Skeletal muscle tissue (tissue), 5 donors: ENCODE results near the gene PEAK3. TPM values are rescaled to one million over a fixed set of nuclear protein-coding genes. Genes with fewer than 3 reads are reported as not detected.

Source experiments
- H3K27ac ChIP-seq: one replicate; pipeline ENCODE4 v1.7.0; 2013; ENCODE audit warnings: mild to moderate bottlenecking, low read depth, low read length, inconsistent platforms
- H3K27me3 ChIP-seq, 3 donors: one replicate each; pipeline ENCODE4 v1.7.0; 2013; ENCODE audit warnings: low read length in 3 of 3; ENCODE audit not compliant: control insufficient read depth in 3 of 3, insufficient read depth in 3 of 3
- H3K36me3 ChIP-seq, 3 donors: one replicate each; pipeline ENCODE4 v1.7.0; 2013; ENCODE audit warnings: low read length in 3 of 3; ENCODE audit not compliant: control insufficient read depth in 3 of 3, insufficient read depth in 3 of 3
- H3K4me1 ChIP-seq, 3 donors: one replicate each; pipeline ENCODE4 v1.7.0; 2013; ENCODE audit warnings: low read length in 3 of 3, mild to moderate bottlenecking in 3 of 3; ENCODE audit not compliant: control insufficient read depth in 3 of 3, insufficient read depth in 3 of 3
- H3K4me3 ChIP-seq, 3 donors: one replicate each; pipeline ENCODE4 v1.7.0; 2013; ENCODE audit warnings: low read length in 3 of 3
- H3K9ac ChIP-seq, 3 donors: one replicate each; pipeline ENCODE4 v1.7.0; 2013; ENCODE audit warnings: low read length in 3 of 3, mild to moderate bottlenecking in 3 of 3, moderate library complexity in 2 of 3, low read depth in 1 of 3
- H3K9me3 ChIP-seq, 3 donors: one replicate each; pipeline ENCODE4 v1.7.0; 2013; ENCODE audit warnings: low read length in 3 of 3; ENCODE audit not compliant: control insufficient read depth in 3 of 3
- small RNA-seq: library from RNA; depleted of rRNA; stranded (forward); fragments of <200 nt; gene quantifications from one replicate; pipeline ENCODE3, GENCODE V24; 2014
- total RNA-seq: library from RNA; depleted of rRNA; stranded (reverse); fragments of >200 nt; gene quantifications from one replicate; pipeline ENCODE4 v1.2.3, GENCODE V29; 2014
- donor health status: Osteomylitis.

PEAK3 gene
- total RNA-seq, 1 donor from 2014 or later: not detected

GRCh38 chr19:2227415-2228156, 54.4 kb downstream of the PEAK3 start:
- Histone ChIP-seq H3K9ac (no peak overlapping the region), H3K4me1 (peaks cover 26 to 34% (median 32%) of the 10 kb centered on the region in 3 donors), H3K4me3 (no peak overlapping the region), H3K9me3 (no peaks in the 10 kb centered on the region), H3K27ac (no peak overlapping the region), H3K27me3 (no peaks in the 10 kb centered on the region), H3K36me3 (peaks cover 29 to 51% (median 41%) of the 10 kb centered on the region in 3 donors)

DNA sequence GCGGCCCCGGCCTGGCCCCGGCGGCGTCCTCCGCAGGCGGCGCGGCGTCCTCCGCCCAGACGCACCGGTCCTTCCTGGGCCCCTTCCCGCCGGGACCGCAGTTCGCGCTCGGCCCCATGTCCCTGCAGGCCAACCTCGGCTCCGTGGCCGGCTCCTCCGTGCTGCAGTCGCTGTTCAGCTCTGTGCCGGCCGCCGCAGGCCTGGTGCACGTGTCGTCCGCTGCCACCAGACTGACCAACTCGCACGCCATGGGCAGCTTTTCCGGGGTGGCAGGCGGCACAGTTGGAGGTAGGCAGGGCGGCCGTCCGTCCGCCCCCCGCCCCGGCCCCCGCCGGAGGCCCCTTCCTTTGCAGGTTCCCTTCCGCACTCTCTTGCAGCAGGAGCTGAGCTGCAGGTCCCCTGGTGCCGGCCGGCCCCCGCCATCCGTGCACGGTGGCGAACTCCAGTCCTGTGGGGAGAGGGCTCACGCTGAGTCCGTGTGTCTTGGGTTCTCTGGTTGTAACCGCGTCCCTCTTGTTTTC, 55.1 kb downstream of the PEAK3 start:
- no peaks in the 10 kb centered on the region for H3K9me3 ChIP-seq
- no peaks in the 10 kb centered on the region for H3K27me3 ChIP-seq
- no peak overlapping the region for H3K27ac ChIP-seq
- H3K4me3 ChIP-seq: no peak overlapping the region
- no peak overlapping the region for H3K9ac ChIP-seq
- H3K4me1 ChIP-seq: peaks cover 24 to 32% (median 28%) of the 10 kb centered on the region in 3 donors
- H3K36me3 ChIP-seq: peaks cover 32 to 54% (median 41%) of the 10 kb centered on the region in 3 donors

DNA sequence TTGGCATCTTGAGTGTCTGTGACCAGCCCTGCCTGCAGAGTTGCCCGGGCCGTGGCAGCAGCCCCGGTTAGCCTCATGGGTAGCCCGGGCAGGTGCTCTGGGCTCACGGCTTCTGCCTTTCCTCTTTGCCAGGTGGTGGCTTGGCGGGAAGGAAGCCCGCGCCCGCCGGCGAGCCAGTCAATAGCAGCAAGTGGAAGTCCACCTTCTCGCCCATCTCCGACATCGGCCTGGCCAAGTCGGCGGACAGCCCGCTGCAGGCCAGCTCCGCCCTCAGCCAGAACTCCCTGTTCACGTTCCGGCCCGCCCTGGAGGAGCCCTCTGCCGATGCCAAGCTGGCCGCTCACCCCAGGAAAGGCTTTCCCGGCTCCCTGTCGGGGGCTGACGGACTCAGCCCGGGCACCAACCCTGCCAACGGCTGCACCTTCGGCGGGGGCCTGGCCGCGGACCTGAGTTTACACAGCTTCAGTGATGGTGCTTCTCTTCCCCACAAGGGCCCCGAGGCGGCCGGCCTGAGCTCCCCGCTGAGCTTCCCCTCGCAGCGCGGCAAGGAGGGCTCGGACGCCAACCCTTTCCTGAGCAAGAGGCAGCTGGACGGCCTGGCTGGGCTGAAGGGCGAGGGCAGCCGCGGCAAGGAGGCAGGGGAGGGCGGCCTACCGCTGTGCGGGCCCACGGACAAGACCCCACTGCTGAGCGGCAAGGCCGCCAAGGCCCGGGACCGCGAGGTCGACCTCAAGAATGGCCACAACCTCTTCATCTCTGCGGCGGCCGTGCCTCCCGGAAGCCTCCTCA, 55.7 kb downstream of the PEAK3 start:
- Histone ChIP-seq H3K4me3 (no peak overlapping the region), H3K27me3 (no peaks in the 10 kb centered on the region), H3K4me1 (peaks cover 18 to 26% (median 22%) of the 10 kb centered on the region in 3 donors), H3K9ac (no peak overlapping the region), H3K27ac (no peak overlapping the region), H3K36me3 (peaks cover 32 to 58% (median 44%) of the 10 kb centered on the region in 3 donors), H3K9me3 (no peaks in the 10 kb centered on the region)

DNA sequence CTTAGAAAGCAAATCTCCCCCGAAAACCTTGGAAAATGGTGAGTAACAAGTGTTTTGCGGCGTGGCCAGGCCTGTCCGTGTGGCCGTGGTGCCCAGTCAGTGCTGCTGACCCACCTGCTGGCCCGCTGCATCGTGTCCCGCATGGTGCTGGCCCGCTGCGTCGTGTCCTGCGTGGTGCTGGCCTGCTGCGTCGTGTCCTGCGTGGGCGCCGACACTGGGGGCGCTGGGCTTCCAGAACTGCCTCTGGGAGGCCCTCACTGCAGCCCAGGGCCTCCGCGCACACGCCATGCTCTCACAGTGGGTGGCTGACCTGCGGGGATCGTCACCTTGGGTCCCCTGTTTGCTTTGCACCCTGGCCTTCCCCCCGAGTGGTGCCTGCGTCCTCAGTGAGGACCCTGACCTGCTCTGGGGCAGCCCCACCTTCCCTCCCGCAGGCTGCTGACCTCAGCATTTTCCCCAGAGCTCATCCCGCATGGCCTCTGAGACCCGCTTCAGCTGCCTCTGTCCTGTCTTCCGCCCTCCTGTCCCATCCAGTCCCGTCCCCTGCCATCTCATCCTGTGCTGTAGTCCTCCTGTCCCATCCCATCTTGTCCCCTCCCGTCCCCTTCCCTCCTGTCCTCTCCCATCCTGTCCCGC, 56.4 kb downstream of the PEAK3 start:
- Histone ChIP-seq H3K27me3 (no peaks in the 10 kb centered on the region), H3K4me1 (peaks cover 11 to 19% (median 15%) of the 10 kb centered on the region in 3 donors), H3K9me3 (no peaks in the 10 kb centered on the region), H3K27ac (no peak overlapping the region), H3K4me3 (no peak overlapping the region), H3K9ac (no peak overlapping the region), H3K36me3 (peaks cover 34 to 56% (median 48%) of the 10 kb centered on the region in 3 donors)

DNA sequence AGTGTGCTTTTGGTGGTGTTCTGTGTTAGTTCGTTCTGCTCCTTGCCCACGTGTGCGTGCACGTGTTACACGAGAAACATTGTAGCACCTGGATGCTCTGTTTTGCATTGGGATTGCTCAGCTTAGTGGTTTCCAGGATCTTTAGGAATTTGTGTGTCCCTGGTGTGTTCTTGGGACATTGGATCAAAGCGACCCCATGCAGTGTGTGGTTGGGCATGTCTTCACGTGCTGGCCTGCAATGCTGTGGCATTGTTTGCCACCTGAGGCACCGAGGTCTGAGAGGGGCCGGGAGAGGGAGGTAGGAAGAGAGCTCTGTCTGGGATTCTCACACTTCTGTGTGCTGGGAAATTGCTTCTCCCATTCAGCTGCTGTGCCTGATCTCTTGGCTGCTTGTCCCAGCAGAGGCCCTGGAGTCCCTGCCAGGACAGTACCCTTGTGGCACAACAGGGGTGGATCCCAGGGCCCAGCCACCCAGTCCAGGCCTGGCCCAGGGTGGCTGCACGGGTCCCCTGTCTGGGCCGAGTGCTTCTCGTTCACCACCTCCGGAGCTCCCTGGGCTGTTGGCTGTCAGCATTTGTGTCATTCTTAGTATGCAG, 57.1 kb downstream of the PEAK3 start:
- H3K27me3 ChIP-seq: no peaks in the 10 kb centered on the region
- no peak overlapping the region for H3K9ac ChIP-seq
- no peak overlapping the region for H3K27ac ChIP-seq
- H3K9me3 ChIP-seq: no peaks in the 10 kb centered on the region
- no peak overlapping the region for H3K4me3 ChIP-seq
- peaks cover 8 to 14% (median 12%) of the 10 kb centered on the region in 3 donors for H3K4me1 ChIP-seq
- H3K36me3 ChIP-seq: peaks cover 38 to 58% (median 49%) of the 10 kb centered on the region in 3 donors

Small RNAs within 50 kb of the gene (small RNA-seq; reads per million reads assigned to genes)
- gene MIR1227: 0.12 reads per million

Other genes starting within 250 kb of the PEAK3 start
- 32.4 TPM for gene MKNK2, start 230.9 kb downstream of the PEAK3 start, total RNA-seq
- 12.0 TPM for gene MOB3A, start 185.8 kb downstream of the PEAK3 start, total RNA-seq
- 2.1 TPM for gene IZUMO4, start 185.3 kb downstream of the PEAK3 start, total RNA-seq
- gene AP3D1, start 130.6 kb downstream of the PEAK3 start, total RNA-seq: 33.4 TPM
- 5.7 TPM for gene DOT1L, start 118.2 kb downstream of the PEAK3 start, total RNA-seq
- 63.2 TPM for gene PLEKHJ1, start 45.8 kb downstream of the PEAK3 start, total RNA-seq
- gene SF3A2, start 45.4 kb downstream of the PEAK3 start, total RNA-seq: 37.6 TPM
- 0.52 TPM for gene AMH, start 32.9 kb downstream of the PEAK3 start, total RNA-seq
- 79.3 TPM for gene JSRP1, start 25.8 kb downstream of the PEAK3 start, total RNA-seq
- gene LINGO3, start 26.0 kb upstream of the PEAK3 start, total RNA-seq: not detected
- 49.1 TPM for gene LSM7, start 46.4 kb upstream of the PEAK3 start, total RNA-seq
- gene SPPL2B, start 46.5 kb upstream of the PEAK3 start, total RNA-seq: 11.0 TPM
- gene TMPRSS9, start 78.1 kb upstream of the PEAK3 start, total RNA-seq: under 0.01 TPM
- 29.7 TPM for gene TIMM13, start 145.4 kb upstream of the PEAK3 start, total RNA-seq
- 52.7 TPM for gene LMNB2, start 174.8 kb upstream of the PEAK3 start, total RNA-seq
- gene GADD45B, start 194.0 kb upstream of the PEAK3 start, total RNA-seq: 5.7 TPM